HG03520 (cell line): Measurements from ENCODE around the gene NEMP2.
"Not testable (repeated sequence)": the region's sequence is repeated elsewhere in the genome, so short reads cannot be mapped to it uniquely, and the experiment has no call there.

Experiments
- ATAC-seq: cut with Tn5 transposase; IDR thresholded peaks from one replicate; pipeline ENCODE4 v1.9.1; 2021; ENCODE audit warnings: mild to moderate bottlenecking, moderate library complexity; ENCODE audit not compliant: unreplicated experiment

NEMP2 gene

GRCh38 chr2:190526105-190526750 lies 8.3 kb downstream of the NEMP2 start:
- no peak for ATAC-seq

- ATAC-seq = no peak
Observed at GRCh38 chr2:190524928-190525327, 9.6 kb downstream of the NEMP2 start.

GRCh38 chr2:190519975-190520767 lies 14.4 kb downstream of the NEMP2 start:
- no peak for ATAC-seq

- no peak for ATAC-seq
Observed at GRCh38 chr2:190517468-190517867, 17.1 kb downstream of the NEMP2 start.

GRCh38 chr2:190515687-190516086 lies 18.8 kb downstream of the NEMP2 start:
- ATAC-seq = no peak

- no peak for ATAC-seq
Observed at GRCh38 chr2:190514676-190515075, 19.8 kb downstream of the NEMP2 start.

GRCh38 chr2:190513877-190514276 lies 20.6 kb downstream of the NEMP2 start:
- ATAC-seq = no peak

GRCh38 chr2:190512539-190513095 lies 21.9 kb downstream of the NEMP2 start:
- ATAC-seq = no peak

GRCh38 chr2:190511104-190511503 lies 23.4 kb downstream of the NEMP2 start:
- no peak for ATAC-seq

- not testable (repeated sequence) for ATAC-seq
Observed at GRCh38 chr2:190509895-190510294, 24.6 kb downstream of the NEMP2 start.

- no peak for ATAC-seq
Observed at GRCh38 chr2:190507135-190507534, 27.4 kb downstream of the NEMP2 start.

- no peak for ATAC-seq
Observed at GRCh38 chr2:190506666-190507065, 27.9 kb downstream of the NEMP2 start.

- ATAC-seq = no peak
Observed at GRCh38 chr2:190505696-190506095, 28.8 kb downstream of the NEMP2 start.

- ATAC-seq = no peak
Observed at GRCh38 chr2:190504912-190505311, 29.6 kb downstream of the NEMP2 start.

- ATAC-seq = no peak
Observed at GRCh38 chr2:190503088-190503487, 31.4 kb downstream of the NEMP2 start.

GRCh38 chr2:190501702-190502407 lies 32.7 kb downstream of the NEMP2 start:
- ATAC-seq = no peak

- no peak for ATAC-seq
Observed at GRCh38 chr2:190501231-190501630, 33.3 kb downstream of the NEMP2 start.

- ATAC-seq = no peak
Observed at GRCh38 chr2:190500054-190500502, 34.4 kb downstream of the NEMP2 start.

GRCh38 chr2:190499273-190499672 lies 35.2 kb downstream of the NEMP2 start:
- no peak for ATAC-seq

GRCh38 chr2:190497428-190497827 lies 37.1 kb downstream of the NEMP2 start:
- ATAC-seq = no peak

- ATAC-seq = not testable (repeated sequence)
Observed at GRCh38 chr2:190494600-190495227, 39.8 kb downstream of the NEMP2 start.
